GM10248 (cell line): ENCODE measurements around the gene GYG2.

Experiments
- CTCF ChIA-PET: fragments of 300-600 bp; sonication (Branson Sonifier 250); formaldehyde crosslinking; extraction: SDS; loops from one replicate; lab custom pipeline; 2021; ENCODE audit warnings: antibody characterized with exemption; lab: Yijun Ruan, JAX
- POLR2A ChIA-PET: fragments of 350-650 bp; sonication (Branson Sonifier 250); formaldehyde crosslinking; extraction: SDS; loops from one replicate; lab custom pipeline; 2020; ENCODE audit warnings: antibody characterized with exemption; lab: Yijun Ruan, JAX
- DNase-seq: peaks from one replicate; pipeline ENCODE4 v3.0.0; 2012; ENCODE audit errors: extremely low spot score
- TF ChIP-seq, protein P1 (sequence below): IDR thresholded peaks from 2 replicates; pipeline ENCODE4 v1.5.1; 2012; ENCODE audit warnings: mild to moderate bottlenecking, low read depth; ENCODE audit errors: extremely low read depth, missing control alignments, control extremely low read depth

Gene GYG2

DNA sequence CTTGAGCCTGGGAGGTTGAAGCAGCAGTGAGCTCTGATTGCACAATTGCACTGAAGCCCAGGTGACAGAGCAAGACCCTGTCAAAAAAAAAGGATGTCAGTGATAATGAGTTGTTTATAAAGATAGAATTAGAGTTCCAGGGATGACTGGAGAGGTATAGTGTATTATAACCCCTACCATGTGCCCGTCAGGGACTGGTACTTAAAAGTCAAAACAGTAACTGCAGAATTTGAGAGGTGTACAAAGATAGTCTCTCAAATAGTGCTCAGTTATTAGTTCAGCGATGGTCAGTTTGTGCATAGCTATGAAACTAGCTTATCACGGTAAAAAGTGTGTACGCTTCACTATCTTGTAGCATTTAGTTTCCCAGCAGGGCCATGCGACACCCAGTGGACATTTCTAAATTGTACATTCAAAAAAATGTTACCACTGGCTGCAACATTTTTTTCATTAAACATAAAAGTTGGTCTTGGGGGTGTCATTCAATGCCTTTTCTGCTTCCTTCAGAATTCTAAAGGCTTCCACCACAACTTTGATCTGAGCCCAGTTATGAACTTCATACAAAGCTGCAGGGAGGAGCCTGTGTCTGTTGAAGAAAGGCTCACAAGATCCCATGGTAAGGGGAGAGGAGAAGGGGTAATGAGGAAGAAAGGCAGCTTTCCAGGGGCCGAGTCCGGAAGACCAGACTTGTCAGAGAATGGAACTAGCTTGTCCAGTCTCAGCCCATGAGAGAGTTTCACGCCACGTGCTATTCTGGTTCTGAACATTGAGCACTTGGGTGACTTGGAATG is 9.2 kb upstream of the GYG2 start:
- TF ChIP-seq, protein P1, sequence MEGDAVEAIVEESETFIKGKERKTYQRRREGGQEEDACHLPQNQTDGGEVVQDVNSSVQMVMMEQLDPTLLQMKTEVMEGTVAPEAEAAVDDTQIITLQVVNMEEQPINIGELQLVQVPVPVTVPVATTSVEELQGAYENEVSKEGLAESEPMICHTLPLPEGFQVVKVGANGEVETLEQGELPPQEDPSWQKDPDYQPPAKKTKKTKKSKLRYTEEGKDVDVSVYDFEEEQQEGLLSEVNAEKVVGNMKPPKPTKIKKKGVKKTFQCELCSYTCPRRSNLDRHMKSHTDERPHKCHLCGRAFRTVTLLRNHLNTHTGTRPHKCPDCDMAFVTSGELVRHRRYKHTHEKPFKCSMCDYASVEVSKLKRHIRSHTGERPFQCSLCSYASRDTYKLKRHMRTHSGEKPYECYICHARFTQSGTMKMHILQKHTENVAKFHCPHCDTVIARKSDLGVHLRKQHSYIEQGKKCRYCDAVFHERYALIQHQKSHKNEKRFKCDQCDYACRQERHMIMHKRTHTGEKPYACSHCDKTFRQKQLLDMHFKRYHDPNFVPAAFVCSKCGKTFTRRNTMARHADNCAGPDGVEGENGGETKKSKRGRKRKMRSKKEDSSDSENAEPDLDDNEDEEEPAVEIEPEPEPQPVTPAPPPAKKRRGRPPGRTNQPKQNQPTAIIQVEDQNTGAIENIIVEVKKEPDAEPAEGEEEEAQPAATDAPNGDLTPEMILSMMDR, result peak; percentile 19
- CTCF ChIA-PET, result no interaction called here
- POLR2A ChIA-PET, result no interaction called here
- peak; percentile 26 for DNase-seq

GRCh38 chrX:2820136-2820771 is 8.5 kb upstream of the GYG2 start:
- no peak for DNase-seq
- TF ChIP-seq, protein P1, result no peak
- CTCF ChIA-PET, result no interaction called here
- POLR2A ChIA-PET, result no interaction called here

- DNase-seq, result no peak
- POLR2A ChIA-PET, result no interaction called here
- CTCF ChIA-PET, result no interaction called here
- TF ChIP-seq, protein P1, result no peak
Observed at GRCh38 chrX:2823795-2824386, 4.8 kb upstream of the GYG2 start.

GRCh38 chrX:2824886-2825285 is 3.8 kb upstream of the GYG2 start:
- CTCF ChIA-PET, result no interaction called here
- TF ChIP-seq, protein P1, result no peak
- DNase-seq, result no peak
- POLR2A ChIA-PET, result no interaction called here

- DNase-seq, result no peak
Observed at GRCh38 chrX:2828959-2829411, 255 bp downstream of the GYG2 start.

More at GRCh38 chrX:2828959-2829411, 255 bp downstream of the GYG2 start:
- ChIA-PET POLR2A (no interaction called here), CTCF (no interaction called here)
- TF ChIP-seq, protein P1, result no peak
